ENCODE data around the gene UBE3C. TPM values are rescaled to one million over a fixed set of nuclear protein-coding genes. Genes with fewer than 3 reads are reported as not detected.

The UBE3C gene
- polyA plus RNA-seq, 1 donor from 2014 or later: 39.0 TPM

- Histone ChIP-seq H3K9me3 (ENCODE audit: low read length) (no peaks in the 10 kb centered on the region), H3K4me2 (ENCODE audit: low read length) (no peak overlapping the region), H3F3A (ENCODE audit: insufficient read depth, low read length, poor library complexity, severe bottlenecking) (no peaks in the 10 kb centered on the region), H3K4me3 (ENCODE audit: low read length) (no peak overlapping the region), H4K20me1 (ENCODE audit: insufficient read depth) (no peaks in the 10 kb centered on the region), H2AFZ (ENCODE audit: low read depth, low read length) (no peak overlapping the region), H3K27ac (ENCODE audit: low read length) (no peak overlapping the region), H3K79me2 (replicated peaks; ENCODE audit: insufficient read depth, low read length) (no peaks in the 10 kb centered on the region), H3K9me2 (ENCODE audit: insufficient read depth, low read length) (no peaks in the 10 kb centered on the region), H3K36me3 (ENCODE audit: insufficient read depth, low read length) (no peaks in the 10 kb centered on the region), H3K27me3 (ENCODE audit: insufficient read depth, low read depth, low read length) (no peaks in the 10 kb centered on the region), H3K9ac (ENCODE audit: low read length) (no peak overlapping the region)
- TF ChIP-seq TAF1 (IDR thresholded peaks at IDR 0.05; ENCODE audit: low read depth) (no peak), MXI1 (conservative IDR thresholded peaks at IDR 0.05; ENCODE audit: poor library complexity, severe bottlenecking) (no peak), SMC3 (conservative IDR thresholded peaks at IDR 0.05; ENCODE audit: poor library complexity) (no peak), POLR2AphosphoS5 (IDR thresholded peaks at IDR 0.05) (no peak), CTCF (IDR thresholded peaks at IDR 0.05; ENCODE audit: poor library complexity, severe bottlenecking) (no peak), RAD21 (conservative IDR thresholded peaks at IDR 0.05) (peak; percentile 38), EP300 (conservative IDR thresholded peaks at IDR 0.05; ENCODE audit: poor library complexity, severe bottlenecking) (no peak)
Measured at GRCh38 chr7:157228864-157229422, 90.2 kb downstream of the UBE3C start.

GRCh38 chr7:157233677-157234076 is 95.0 kb downstream of the UBE3C start:
- no peaks in the 10 kb centered on the region for H3K36me3 ChIP-seq (ENCODE audit: insufficient read depth, low read length)
- TF ChIP-seq RAD21 (conservative IDR thresholded peaks at IDR 0.05) (no peak), POLR2AphosphoS5 (IDR thresholded peaks at IDR 0.05) (no peak), EP300 (conservative IDR thresholded peaks at IDR 0.05; ENCODE audit: poor library complexity, severe bottlenecking) (no peak), REST (IDR thresholded peaks at IDR 0.05; ENCODE audit: borderline replicate concordance) (no peak), TAF1 (IDR thresholded peaks at IDR 0.05; ENCODE audit: low read depth) (no peak), EZH2 (IDR thresholded peaks at IDR 0.05; ENCODE audit: borderline replicate concordance, insufficient read depth, low read length, poor library complexity, severe bottlenecking) (no peak), CTCF (IDR thresholded peaks at IDR 0.05; ENCODE audit: poor library complexity, severe bottlenecking) (no peak), SMC3 (conservative IDR thresholded peaks at IDR 0.05; ENCODE audit: poor library complexity) (no peak), MXI1 (conservative IDR thresholded peaks at IDR 0.05; ENCODE audit: poor library complexity, severe bottlenecking) (no peak)
- H3K79me2 ChIP-seq (replicated peaks; ENCODE audit: insufficient read depth, low read length): no peaks in the 10 kb centered on the region
- H3K4me3 ChIP-seq (ENCODE audit: low read length): no peak overlapping the region
- no peaks in the 10 kb centered on the region for H3K9me2 ChIP-seq (ENCODE audit: insufficient read depth, low read length)
- no peak overlapping the region for H3K9ac ChIP-seq (ENCODE audit: low read length)
- no peaks in the 10 kb centered on the region for H3F3A ChIP-seq (ENCODE audit: insufficient read depth, low read length, poor library complexity, severe bottlenecking)
- H3K4me2 ChIP-seq (ENCODE audit: low read length): no peak overlapping the region
- H3K9me3 ChIP-seq (ENCODE audit: low read length): no peaks in the 10 kb centered on the region
- H3K27ac ChIP-seq (ENCODE audit: low read length): no peak overlapping the region
- no peak overlapping the region for H2AFZ ChIP-seq (ENCODE audit: low read depth, low read length)
- no peaks in the 10 kb centered on the region for H3K27me3 ChIP-seq (ENCODE audit: insufficient read depth, low read depth, low read length)
- H4K20me1 ChIP-seq (ENCODE audit: insufficient read depth): no peaks in the 10 kb centered on the region

Data from neural cell (in vitro differentiated cells).